Keratinocyte (primary cell): Measurements from ENCODE around the gene PANK3. TPM values are rescaled to one million over a fixed set of nuclear protein-coding genes. Genes with fewer than 3 reads are reported as not detected.
"Not testable (repeated sequence)": the region's sequence is repeated elsewhere in the genome, so short reads cannot be mapped to it uniquely, and the experiment has no call there.

ENCODE experiments used
- DNase-seq: peaks from one replicate; pipeline ENCODE4 v3.0.0-alpha.2; 2011; ENCODE audit warnings: low read depth, missing footprints, low spot score
- FAIRE-seq: peaks from 2 replicates; lab custom pipeline; 2011; peaks lifted over from hg19 to GRCh38; lab: Jason Lieb, UNC
- H2AFZ ChIP-seq: 2 replicates; pipeline ENCODE4 v1.6.0; 2012; ENCODE audit warnings: low read length, control low read depth, inconsistent platforms; ENCODE audit not compliant: control insufficient read depth
- H3K27ac ChIP-seq: 2 replicates; pipeline ENCODE4 v1.5.1; 2011; ENCODE audit warnings: low read length; ENCODE audit not compliant: control insufficient read depth, insufficient read depth
- H3K27me3 ChIP-seq: 3 replicates; pipeline ENCODE4 v1.6.0; 2011; ENCODE audit warnings: low read length; ENCODE audit not compliant: control insufficient read depth, insufficient read depth; ENCODE audit errors: extremely low read depth
- H3K36me3 ChIP-seq, 2 experiments: 2 replicates in 1 of 2; 3 replicates in 1 of 2; pipeline ENCODE4 v1.5.1; 2011; ENCODE audit warnings: low read length in 2 of 2, mild to moderate bottlenecking in 1 of 2; ENCODE audit not compliant: control insufficient read depth in 2 of 2, insufficient read depth in 2 of 2; ENCODE audit errors: extremely low read depth in 1 of 2
- H3K4me1 ChIP-seq: 3 replicates; pipeline ENCODE4 v1.5.1; 2011; ENCODE audit warnings: low read length; ENCODE audit not compliant: control insufficient read depth, insufficient read depth; ENCODE audit errors: extremely low read depth
- H3K4me2 ChIP-seq: 3 replicates; pipeline ENCODE4 v1.6.0; 2011; ENCODE audit warnings: low read depth, low read length; ENCODE audit not compliant: control insufficient read depth, insufficient read depth; ENCODE audit errors: extremely low read depth
- H3K4me3 ChIP-seq, 3 experiments: fragments of 200-600 bp in 1 of 3; sonication (generic) in 1 of 3; 2 replicates in 2 of 3; 3 replicates in 1 of 3; pipeline ENCODE4 v1.5.1; 2011 to 2016; ENCODE audit warnings: low read length in 3 of 3, mild to moderate bottlenecking in 3 of 3, control low read depth in 2 of 3, inconsistent platforms in 1 of 3, low read depth in 1 of 3, mixed read lengths in 1 of 3, mixed run types in 1 of 3, moderate library complexity in 1 of 3; ENCODE audit not compliant: control insufficient read depth in 2 of 3, insufficient read depth in 2 of 3; ENCODE audit errors: extremely low read depth in 1 of 3
- H3K79me2 ChIP-seq: 2 replicates; pipeline ENCODE4 v1.6.0; 2012; ENCODE audit warnings: low read length; ENCODE audit not compliant: control insufficient read depth, insufficient read depth
- H3K9ac ChIP-seq: 3 replicates; pipeline ENCODE4 v1.6.0; 2011; ENCODE audit warnings: low read length; ENCODE audit not compliant: control insufficient read depth, insufficient read depth; ENCODE audit errors: extremely low read depth
- H3K9me1 ChIP-seq: 3 replicates; pipeline ENCODE4 v1.6.0; 2011; ENCODE audit warnings: low read length; ENCODE audit not compliant: control insufficient read depth, insufficient read depth; ENCODE audit errors: extremely low read depth
- H3K9me3 ChIP-seq: 2 replicates; pipeline ENCODE4 v1.5.1; 2012; ENCODE audit warnings: low read depth, low read length; ENCODE audit not compliant: control insufficient read depth
- H4K20me1 ChIP-seq: 3 replicates; pipeline ENCODE4 v1.6.0; 2011; ENCODE audit warnings: low read length; ENCODE audit not compliant: control insufficient read depth, insufficient read depth; ENCODE audit errors: extremely low read depth
- CTCF ChIP-seq, 3 experiments: IDR thresholded peaks in 1 of 3; conservative IDR thresholded peaks in 1 of 3; optimal IDR thresholded peaks in 1 of 3; 2 replicates in 2 of 3; 3 replicates in 1 of 3; pipeline versions ENCODE3 to v1.5.1; 2011; ENCODE audit warnings: low read length in 3 of 3, mild to moderate bottlenecking in 3 of 3, moderate library complexity in 2 of 3, control low read depth in 1 of 3, inconsistent platforms in 1 of 3; ENCODE audit not compliant: insufficient read depth in 2 of 3; ENCODE audit errors: extremely low read depth in 1 of 3
- EZH2 ChIP-seq: IDR thresholded peaks from one replicate; pipeline ENCODE4 v1.6.1; 2012; ENCODE audit warnings: inconsistent platforms, mild to moderate bottlenecking, low read length, moderate library complexity
- dilution Hi-C: fragments of 300-500 bp; cut with MboI; formaldehyde crosslinking; loops from one replicate; pipeline ENCODE4 v1.7.0; 2020; ENCODE audit warnings: low sequenced_read_pairs; ENCODE audit not compliant: extremely low pct_ligation_motif_present
- polyA plus RNA-seq, 5 experiments: library from polyadenylated mRNA; depleted of rRNA in 3 of 5; stranded (reverse) in 3 of 5; stranded (forward) in 1 of 5; unstranded in 1 of 5; fragments of >200 nt; gene quantifications; 1 replicate in 1 of 5; 2 replicates in 3 of 5; 3 replicates in 1 of 5; pipeline versions ENCODE4 v1.2.1 to v1.2.3, GENCODE V29; 2011 to 2012; ENCODE audit warnings: missing spikeins in 2 of 5, low read depth in 1 of 5, low replicate concordance in 1 of 5

PANK3 gene
- polyA plus RNA-seq, 1 donor (not counting 4 experiments of a cell fraction or from before 2014, with no cell fraction given), result 39.6 TPM

GRCh38 chr5:168550656-168551055 is 28.5 kb downstream of the PANK3 start:
- dilution Hi-C loops, result no loop called here
- no peaks in the 10 kb centered on the region for H3K27me3 ChIP-seq
- H4K20me1 ChIP-seq, result no peaks in the 10 kb centered on the region
- FAIRE-seq (no peak), DNase-seq (no peak)
- no peak overlapping the region for H3K9ac ChIP-seq
- H2AFZ ChIP-seq, result no peak overlapping the region
- H3K9me1 ChIP-seq, result no peaks in the 10 kb centered on the region
- H3K4me1 ChIP-seq, result no peaks in the 10 kb centered on the region
- no peak for TF ChIP-seq EZH2
- peaks cover 24% of the 10 kb centered on the region for H3K79me2 ChIP-seq
- H3K36me3 ChIP-seq, result peaks cover 5 to 14% of the 10 kb centered on the region in 2 experiments
- no peak overlapping the region for H3K27ac ChIP-seq
- H3K4me3 ChIP-seq, result no peak overlapping the region
- H3K4me2 ChIP-seq, result no peak overlapping the region
- no peaks in the 10 kb centered on the region for H3K9me3 ChIP-seq

- peaks cover 24% of the 10 kb centered on the region for H3K79me2 ChIP-seq
- H3K36me3 ChIP-seq, result peaks cover 5 to 12% of the 10 kb centered on the region in 2 experiments
- no peak overlapping the region for H3K4me3 ChIP-seq
- no peak overlapping the region for H3K4me2 ChIP-seq
- FAIRE-seq (no peak), DNase-seq (no peak)
- no peaks in the 10 kb centered on the region for H3K4me1 ChIP-seq
- H3K27ac ChIP-seq, result no peak overlapping the region
- H3K9me3 ChIP-seq, result no peaks in the 10 kb centered on the region
- H3K9me1 ChIP-seq, result no peaks in the 10 kb centered on the region
- H3K27me3 ChIP-seq, result no peaks in the 10 kb centered on the region
- dilution Hi-C loops, result no loop called here
- TF ChIP-seq EZH2, result no peak
- TF ChIP-seq CTCF (optimal IDR thresholded peaks at IDR 0.05 in 1 of 3, IDR thresholded peaks at IDR 0.05 in 1 of 3, conservative IDR thresholded peaks at IDR 0.05 in 1 of 3; ENCODE audit: extremely low read depth in 1 of 3, insufficient read depth in 2 of 3, low read length in 3 of 3), result no peak
- H4K20me1 ChIP-seq, result no peaks in the 10 kb centered on the region
- no peak overlapping the region for H3K9ac ChIP-seq
- H2AFZ ChIP-seq, result no peak overlapping the region
Measured at GRCh38 chr5:168549554-168549953, 29.6 kb downstream of the PANK3 start.

GRCh38 chr5:168537176-168537575 is 42.0 kb downstream of the PANK3 start:
- Histone ChIP-seq H3K4me2 (no peak overlapping the region), H3K4me3 (no peak overlapping the region), H3K9me1 (no peaks in the 10 kb centered on the region), H3K4me1 (no peaks in the 10 kb centered on the region), H3K79me2 (no peaks in the 10 kb centered on the region), H3K27ac (no peak overlapping the region), H3K9me3 (no peaks in the 10 kb centered on the region), H3K27me3 (peaks cover 9% of the 10 kb centered on the region), H2AFZ (no peak overlapping the region), H4K20me1 (no peaks in the 10 kb centered on the region), H3K9ac (no peak overlapping the region), H3K36me3 (no peaks in the 10 kb centered on the region)
- dilution Hi-C loops, result no loop called here
- no peak for TF ChIP-seq CTCF (optimal IDR thresholded peaks at IDR 0.05 in 1 of 3, IDR thresholded peaks at IDR 0.05 in 1 of 3, conservative IDR thresholded peaks at IDR 0.05 in 1 of 3; ENCODE audit: extremely low read depth in 1 of 3, insufficient read depth in 2 of 3, low read length in 3 of 3)
- FAIRE-seq (no peak), DNase-seq (no peak)

GRCh38 chr5:168534351-168534750 is 44.8 kb downstream of the PANK3 start:
- H2AFZ ChIP-seq, H4K20me1 ChIP-seq, FAIRE-seq, H3K36me3 ChIP-seq, H3K4me1 ChIP-seq, H3K9ac ChIP-seq, DNase-seq, H3K4me3 ChIP-seq, H3K79me2 ChIP-seq, H3K4me2 ChIP-seq, H3K27ac ChIP-seq, H3K9me3 ChIP-seq, dilution Hi-C loops, H3K9me1 ChIP-seq: not testable (repeated sequence)
- H3K27me3 ChIP-seq, result peaks cover 30% of the 10 kb centered on the region
